Measurements from ENCODE around the gene SLC45A2.

GRCh38 chr5:33901156-33901555 lies 83.3 kb downstream of the SLC45A2 start:
- TF ChIP-seq CTCF (IDR thresholded peaks at IDR 0.05) (no peak), POLR2AphosphoS5 (IDR thresholded peaks at IDR 0.05; ENCODE audit: insufficient read depth in 1 of 2, low read depth in 1 of 2) (no peak)
